BJ (cell line): ENCODE data around the gene EPS8. TPM values are rescaled to one million over a fixed set of nuclear protein-coding genes. Genes with fewer than 3 reads are reported as not detected.

Experiments used
- CTCF ChIA-PET: fragments of 350-600 bp; formaldehyde crosslinking; extraction: SDS; loops from one replicate; lab custom pipeline; 2021; ENCODE audit warnings: antibody characterized with exemption, inconsistent platforms; lab: Yijun Ruan, JAX
- POLR2A ChIA-PET: fragments of 300-600 bp; sonication (Branson Sonifier 250); formaldehyde crosslinking; extraction: SDS; loops from one replicate; lab custom pipeline; 2021; ENCODE audit warnings: antibody characterized with exemption; lab: Charles Lee
- DNase-seq: peaks from one replicate; pipeline ENCODE4 v3.0.0-alpha.2; 2011; ENCODE audit warnings: low read depth
- H3K27me3 ChIP-seq: 2 replicates; pipeline ENCODE4 v1.6.0; 2011; ENCODE audit warnings: low read length; ENCODE audit not compliant: control insufficient read depth, insufficient read depth
- H3K36me3 ChIP-seq: 2 replicates; pipeline ENCODE4 v1.5.1; 2011; ENCODE audit warnings: low read length; ENCODE audit not compliant: control insufficient read depth, insufficient read depth
- H3K4me3 ChIP-seq: 2 replicates; pipeline ENCODE4 v1.5.1; 2011; ENCODE audit warnings: low read depth, mild to moderate bottlenecking, control low read depth, low read length
- polyA plus RNA-seq: library from polyadenylated mRNA; depleted of rRNA; stranded (reverse); fragments of >200 nt; gene quantifications from 2 replicates; pipeline ENCODE4 v1.2.3, GENCODE V29; 2011
- TF ChIP-seq, protein P1 (sequence below): IDR thresholded peaks from 2 replicates; pipeline ENCODE4 v1.5.1; 2011; ENCODE audit warnings: low read depth, mild to moderate bottlenecking, control low read depth, inconsistent platforms, low read length, moderate library complexity; ENCODE audit not compliant: insufficient read depth

Gene EPS8
- polyA plus RNA-seq, 1 experiment = 118 TPM

DNA sequence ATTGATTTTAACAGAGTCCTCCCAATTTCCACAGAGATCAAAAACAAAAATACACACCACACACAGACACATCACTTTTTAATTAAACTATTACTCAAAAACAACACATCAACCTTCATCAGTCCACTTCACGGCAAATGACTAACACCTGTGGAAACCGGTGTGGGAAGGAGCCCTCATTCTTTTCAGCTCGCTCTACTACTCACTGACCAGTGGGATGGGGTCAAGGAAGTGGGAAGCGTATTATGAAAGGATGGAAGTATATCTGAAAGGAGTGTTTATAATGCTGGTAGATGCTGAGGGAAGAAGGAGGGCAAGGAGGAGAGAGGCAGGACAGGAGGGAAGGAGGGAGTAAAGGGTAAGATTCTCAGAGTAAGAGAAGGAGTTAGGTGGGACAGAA lies 156.5 kb downstream of the EPS8 start:
- ChIA-PET POLR2A (no interaction called here), CTCF (interaction anchor here (0.6 kb wide), 1 partner anchor 151 kb away, joined by 3 read pairs; no protein-coding TSS in a partner anchor)
- TF ChIP-seq, protein P1, sequence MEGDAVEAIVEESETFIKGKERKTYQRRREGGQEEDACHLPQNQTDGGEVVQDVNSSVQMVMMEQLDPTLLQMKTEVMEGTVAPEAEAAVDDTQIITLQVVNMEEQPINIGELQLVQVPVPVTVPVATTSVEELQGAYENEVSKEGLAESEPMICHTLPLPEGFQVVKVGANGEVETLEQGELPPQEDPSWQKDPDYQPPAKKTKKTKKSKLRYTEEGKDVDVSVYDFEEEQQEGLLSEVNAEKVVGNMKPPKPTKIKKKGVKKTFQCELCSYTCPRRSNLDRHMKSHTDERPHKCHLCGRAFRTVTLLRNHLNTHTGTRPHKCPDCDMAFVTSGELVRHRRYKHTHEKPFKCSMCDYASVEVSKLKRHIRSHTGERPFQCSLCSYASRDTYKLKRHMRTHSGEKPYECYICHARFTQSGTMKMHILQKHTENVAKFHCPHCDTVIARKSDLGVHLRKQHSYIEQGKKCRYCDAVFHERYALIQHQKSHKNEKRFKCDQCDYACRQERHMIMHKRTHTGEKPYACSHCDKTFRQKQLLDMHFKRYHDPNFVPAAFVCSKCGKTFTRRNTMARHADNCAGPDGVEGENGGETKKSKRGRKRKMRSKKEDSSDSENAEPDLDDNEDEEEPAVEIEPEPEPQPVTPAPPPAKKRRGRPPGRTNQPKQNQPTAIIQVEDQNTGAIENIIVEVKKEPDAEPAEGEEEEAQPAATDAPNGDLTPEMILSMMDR = no peak
- Histone ChIP-seq H3K36me3 (no peaks in the 10 kb centered on the region), H3K4me3 (no peak overlapping the region), H3K27me3 (no peaks in the 10 kb centered on the region)
- no peak for DNase-seq

DNA sequence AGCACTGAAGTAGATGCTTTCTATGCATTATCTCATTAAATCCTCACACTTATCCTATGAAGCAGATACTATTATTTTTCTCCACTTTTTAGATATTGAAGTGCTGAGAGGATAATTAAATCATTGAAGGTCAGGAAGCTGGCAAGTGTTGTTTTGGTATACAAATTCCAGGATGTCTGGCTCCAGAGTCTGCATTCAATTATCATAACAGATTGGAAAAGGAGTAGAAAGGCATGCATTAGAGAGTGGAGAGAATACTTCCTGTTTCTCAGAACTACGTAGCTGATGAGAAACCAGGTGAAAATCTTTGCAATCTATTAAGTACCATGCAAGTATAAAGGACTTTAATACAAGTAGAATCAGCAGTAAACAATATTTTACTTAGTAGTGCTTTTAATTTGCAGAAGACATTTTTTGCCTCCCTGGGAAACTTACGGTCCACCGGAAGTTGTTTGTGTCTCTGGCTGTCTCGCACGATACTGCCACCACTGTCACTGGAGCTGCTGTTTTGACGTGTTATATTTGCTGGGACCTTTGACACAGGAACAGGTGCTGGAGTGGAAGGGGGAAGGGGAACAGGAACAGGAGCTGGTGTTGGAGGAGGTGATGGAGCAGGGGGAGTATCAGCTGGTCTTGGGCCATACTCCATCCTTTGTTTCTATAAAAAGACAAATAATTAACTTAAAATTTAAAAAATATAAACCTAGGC lies 158.0 kb downstream of the EPS8 start:
- Histone ChIP-seq H3K27me3 (no peaks in the 10 kb centered on the region), H3K36me3 (no peaks in the 10 kb centered on the region), H3K4me3 (no peak overlapping the region)
- DNase-seq = no peak
- ChIA-PET CTCF (no interaction called here), POLR2A (no interaction called here)
- TF ChIP-seq, protein P1 = no peak

DNA sequence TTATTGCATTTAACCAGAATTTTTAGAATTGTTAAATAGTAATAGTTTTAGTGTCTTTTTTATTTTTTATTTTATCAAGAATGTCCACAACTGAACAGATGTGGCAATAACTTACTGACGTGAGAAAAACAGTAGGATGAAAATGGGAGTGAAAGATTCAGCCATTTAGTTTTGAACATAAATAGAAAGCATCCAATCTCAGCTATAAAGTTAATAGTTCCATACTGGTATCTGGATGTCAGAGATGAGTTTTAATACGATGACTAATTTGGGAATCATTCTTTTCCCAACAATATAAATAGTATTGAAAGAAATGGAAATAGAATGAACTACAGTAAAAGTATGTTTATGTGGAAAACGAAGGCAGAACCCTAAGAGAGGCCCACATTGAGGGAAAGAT lies 159.4 kb downstream of the EPS8 start:
- TF ChIP-seq, protein P1 = no peak
- CTCF ChIA-PET = interaction anchor here (0.6 kb wide), 1 partner anchor 9 kb away, joined by 3 read pairs; no protein-coding TSS in a partner anchor
- Histone ChIP-seq H3K4me3 (no peak overlapping the region), H3K27me3 (no peaks in the 10 kb centered on the region), H3K36me3 (peaks cover under 1% of the 10 kb centered on the region)
- POLR2A ChIA-PET = no interaction called here
- DNase-seq = no peak

DNA sequence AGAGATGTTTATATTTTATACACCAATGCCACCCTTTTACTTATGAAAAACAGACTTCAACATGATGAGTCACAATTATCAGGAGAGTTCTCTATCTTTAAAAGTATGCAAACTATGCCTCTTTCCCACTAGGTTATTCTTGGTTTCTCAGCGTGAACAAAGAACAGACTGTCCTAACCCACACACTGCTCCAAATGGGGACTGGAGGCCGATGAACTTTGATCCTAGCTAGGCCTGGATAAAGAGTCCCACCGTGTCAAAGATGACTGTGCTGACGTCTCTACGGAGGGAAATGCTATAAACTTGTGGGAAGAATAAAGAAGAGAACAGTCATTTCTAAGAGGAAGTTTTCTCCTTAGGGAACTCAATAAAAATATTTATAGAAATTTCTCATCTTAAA lies 160.1 kb downstream of the EPS8 start:
- Histone ChIP-seq H3K36me3 (peaks cover 1% of the 10 kb centered on the region), H3K4me3 (no peak overlapping the region), H3K27me3 (no peaks in the 10 kb centered on the region)
- ChIA-PET POLR2A (interaction anchor here (0.6 kb wide), 1 partner anchor 125 kb away, joined by 4 read pairs; no protein-coding TSS in a partner anchor), CTCF (interaction anchor here (1.0 to 1.1 kb wide), 2 partner anchors 97 to 161 kb away, joined by 3 read pairs; partner anchors contain the start of gene EPS8)
- DNase-seq = peak; percentile 92
- TF ChIP-seq, protein P1 = no peak

DNA sequence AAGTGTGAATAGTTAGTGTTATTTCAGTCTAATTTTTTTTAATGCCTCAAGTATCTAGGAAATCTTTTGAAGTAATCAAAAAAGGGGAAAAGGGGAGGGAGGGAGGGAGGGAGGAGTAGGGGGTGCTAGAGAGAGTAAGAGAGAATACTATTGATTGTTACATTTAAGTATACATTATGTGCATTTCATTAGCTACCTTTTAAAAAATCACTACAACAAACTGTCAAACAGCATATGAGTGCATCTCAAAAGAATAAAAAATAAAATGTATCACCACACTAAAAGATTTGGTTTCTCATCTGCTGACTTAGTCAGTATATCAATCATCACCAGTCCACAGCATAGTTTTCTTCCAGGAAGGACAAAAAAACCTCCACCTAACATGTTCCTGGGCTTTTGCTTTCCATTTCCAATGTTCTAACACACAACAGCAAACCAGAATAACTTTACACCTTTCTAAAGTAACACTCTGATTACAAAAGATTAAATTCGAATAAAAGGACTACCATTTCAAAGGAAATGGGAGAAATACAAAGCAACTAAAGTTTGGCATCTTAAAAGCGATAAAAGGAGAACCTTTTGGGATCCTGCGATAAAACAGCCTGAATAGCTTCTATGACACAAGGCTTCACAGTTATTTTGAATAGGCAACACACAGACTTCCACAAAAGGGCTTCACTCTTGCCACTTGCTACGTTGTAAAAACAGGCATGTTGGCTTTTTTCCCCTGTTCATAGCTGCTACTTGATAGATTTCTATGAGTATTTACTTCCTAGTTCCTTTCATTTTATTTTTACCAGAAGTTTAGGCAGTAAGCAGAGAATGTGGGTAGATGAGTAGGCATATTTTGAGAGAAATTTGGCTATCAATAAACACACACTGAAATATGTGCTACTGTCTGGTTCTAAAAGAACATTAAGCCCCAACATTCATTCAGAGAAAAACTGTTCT lies 160.9 kb downstream of the EPS8 start:
- TF ChIP-seq, protein P1 = no peak
- no peak overlapping the region for H3K4me3 ChIP-seq
- no peak for DNase-seq
- no peaks in the 10 kb centered on the region for H3K27me3 ChIP-seq
- CTCF ChIA-PET = interaction anchor here (0.5 to 1.1 kb wide), 3 partner anchors 89 to 161 kb away, joined by 3 read pairs; partner anchors contain the start of gene EPS8
- H3K36me3 ChIP-seq = peaks cover 1% of the 10 kb centered on the region
- POLR2A ChIA-PET = no interaction called here
